Body of pancreas (tissue), 4 donors: Measurements from ENCODE around the gene EPHB1. TPM values are rescaled to one million over a fixed set of nuclear protein-coding genes. Genes with fewer than 3 reads are reported as not detected.

Source experiments
- ATAC-seq: fragments of 150-250 bp; one replicate; pipeline ENCODE4 v1.9.1; 2016
- DNase-seq, 4 donors: peaks; one replicate each; pipeline ENCODE4 v3.0.0-alpha.2; 2019
- H3K27ac ChIP-seq, 4 donors: fragments of 200-600 bp; sonication (generic); 1 replicate in 3 of 4; 2 replicates in 1 of 4; pipeline versions ENCODE4 v1.5.1 to v1.6.1; 2016 to 2019; ENCODE audit warnings: mild to moderate bottlenecking in 1 of 4, mixed read lengths in 1 of 4, moderate library complexity in 1 of 4
- H3K27me3 ChIP-seq, 2 donors: fragments of 200-600 bp; sonication (generic); one replicate each; pipeline ENCODE4 v1.6.0; 2016; ENCODE audit warnings: mild to moderate bottlenecking in 1 of 2
- H3K36me3 ChIP-seq, 2 donors: fragments of 200-600 bp; sonication (generic); replicated peaks in 1 of 2; 2 replicates each; pipeline ENCODE4 v1.5.1; 2016; ENCODE audit warnings: low read depth in 2 of 2; ENCODE audit not compliant: insufficient read depth in 1 of 2
- H3K4me1 ChIP-seq: fragments of 200-600 bp; sonication (generic); one replicate; pipeline ENCODE4 v1.6.0; 2016
- H3K4me3 ChIP-seq, 2 donors: fragments of 200-600 bp; sonication (generic); 1 replicate in 1 of 2; 2 replicates in 1 of 2; pipeline ENCODE4 v1.5.1; 2016 to 2019
- H3K9me3 ChIP-seq, 3 donors: fragments of 200-600 bp; sonication (generic); 1 replicate in 2 of 3; 2 replicates in 1 of 3; pipeline ENCODE4 v1.5.1; 2016
- POLR2A ChIP-seq, 3 donors: fragments of 450-650 bp; IDR thresholded peaks; one replicate each; pipeline ENCODE4 v1.6.1; 2016; ENCODE audit warnings: antibody characterized with exemption in 3 of 3, mild to moderate bottlenecking in 2 of 3
- WGBS, 2 donors: methylation state at CpG; one replicate each; pipeline ENCODE4 v1.1.5; 2017; 5-methylcytosine and 5-hydroxymethylcytosine counted together
- intact Hi-C: fragments of 100-400 bp; cut with DNase I; formaldehyde crosslinking; loops from one replicate; pipeline ENCODE4 v1.15.1; 2023
- total RNA-seq, 2 donors: library from RNA; depleted of rRNA; stranded (reverse); fragments of >200 nt; gene quantifications; one replicate each; pipeline ENCODE4 v1.1.0, GENCODE V29; 2016
- TF ChIP-seq, protein P1 (sequence below), 7 experiments: fragments of 450-650 bp in 4 of 7; fragments of 200-600 bp in 3 of 7; sonication (generic) in 3 of 7; IDR thresholded peaks; one replicate each; pipeline ENCODE4 v1.5.1; 2016 to 2019; ENCODE audit warnings: antibody characterized with exemption in 7 of 7

The EPHB1 gene
- total RNA-seq, 2 donors from 2014 or later, result 1.3 TPM; not detected in 1

DNA sequence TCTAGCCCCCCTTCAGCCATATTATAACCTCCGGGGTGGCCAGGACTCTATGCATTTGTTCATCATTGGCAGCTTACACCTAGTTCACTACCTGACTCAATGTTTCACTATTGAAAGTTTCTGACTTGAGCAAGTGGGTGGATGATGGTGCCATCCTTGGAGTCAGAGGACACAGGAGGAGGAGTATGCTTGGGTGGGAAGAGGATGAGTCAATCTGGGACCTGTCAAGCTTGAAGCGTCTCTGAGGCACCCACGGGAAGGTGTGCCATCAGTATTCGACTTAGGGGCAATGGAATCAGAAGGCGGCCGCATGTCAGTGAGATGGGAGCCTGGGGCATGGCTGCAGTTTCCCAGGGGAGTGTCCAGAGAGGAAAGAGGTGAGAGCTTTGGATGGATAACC lies 133.3 kb downstream of the EPHB1 start:
- H3K27ac ChIP-seq, result no peak overlapping the region
- DNase-seq, result no peak

DNA sequence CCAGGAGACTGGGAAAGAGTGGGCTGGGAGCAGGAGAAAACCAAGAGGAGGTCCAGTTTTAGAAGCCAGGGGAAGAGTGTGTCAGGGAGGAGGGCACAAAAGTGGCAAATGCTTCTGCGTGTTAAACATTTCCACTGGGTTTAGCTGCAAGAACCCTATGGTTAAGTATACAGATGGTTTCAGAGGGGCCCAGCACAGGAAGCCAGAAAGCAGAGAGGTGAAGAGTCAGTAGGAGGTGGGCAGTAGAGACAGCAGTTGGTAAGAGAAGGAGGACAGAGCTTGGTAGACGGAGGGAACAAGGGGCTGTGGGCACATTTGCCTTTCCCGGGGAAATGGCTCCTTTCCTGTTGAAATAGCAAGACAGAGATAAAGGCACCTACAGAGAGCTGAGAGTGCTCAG lies 133.8 kb downstream of the EPHB1 start:
- intact Hi-C loops, result no loop called here
- Histone ChIP-seq H3K4me3 (no peak overlapping the region), H3K27ac (no peak overlapping the region), H3K9me3 (no peaks in the 10 kb centered on the region), H3K27me3 (no peaks in the 10 kb centered on the region), H3K36me3 (no peaks in the 10 kb centered on the region), H3K4me1 (no peaks in the 10 kb centered on the region)
- no peak for ATAC-seq
- 57 to 75% methylated on average over 3 of the region's 3 CpGs for WGBS, 2 donors
- no peak for TF ChIP-seq POLR2A (IDR thresholded peaks at IDR 0.05)
- TF ChIP-seq, protein P1, sequence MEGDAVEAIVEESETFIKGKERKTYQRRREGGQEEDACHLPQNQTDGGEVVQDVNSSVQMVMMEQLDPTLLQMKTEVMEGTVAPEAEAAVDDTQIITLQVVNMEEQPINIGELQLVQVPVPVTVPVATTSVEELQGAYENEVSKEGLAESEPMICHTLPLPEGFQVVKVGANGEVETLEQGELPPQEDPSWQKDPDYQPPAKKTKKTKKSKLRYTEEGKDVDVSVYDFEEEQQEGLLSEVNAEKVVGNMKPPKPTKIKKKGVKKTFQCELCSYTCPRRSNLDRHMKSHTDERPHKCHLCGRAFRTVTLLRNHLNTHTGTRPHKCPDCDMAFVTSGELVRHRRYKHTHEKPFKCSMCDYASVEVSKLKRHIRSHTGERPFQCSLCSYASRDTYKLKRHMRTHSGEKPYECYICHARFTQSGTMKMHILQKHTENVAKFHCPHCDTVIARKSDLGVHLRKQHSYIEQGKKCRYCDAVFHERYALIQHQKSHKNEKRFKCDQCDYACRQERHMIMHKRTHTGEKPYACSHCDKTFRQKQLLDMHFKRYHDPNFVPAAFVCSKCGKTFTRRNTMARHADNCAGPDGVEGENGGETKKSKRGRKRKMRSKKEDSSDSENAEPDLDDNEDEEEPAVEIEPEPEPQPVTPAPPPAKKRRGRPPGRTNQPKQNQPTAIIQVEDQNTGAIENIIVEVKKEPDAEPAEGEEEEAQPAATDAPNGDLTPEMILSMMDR (IDR thresholded peaks at IDR 0.05), result no peak
- no peak for DNase-seq

More for the DNA sequence above, 133.3 kb downstream of the EPHB1 start:
- no peaks in the 10 kb centered on the region for H3K27me3 ChIP-seq
- ATAC-seq, result no peak
- intact Hi-C loops, result no loop called here
- no peak overlapping the region for H3K4me3 ChIP-seq
- WGBS, 2 donors, result 68 to 90% methylated on average over 6 of the region's 6 CpGs
- no peaks in the 10 kb centered on the region for H3K36me3 ChIP-seq
- TF ChIP-seq POLR2A (IDR thresholded peaks at IDR 0.05), result no peak
- TF ChIP-seq, protein P1 (IDR thresholded peaks at IDR 0.05), result no peak
- H3K9me3 ChIP-seq, result no peaks in the 10 kb centered on the region
- H3K4me1 ChIP-seq, result no peaks in the 10 kb centered on the region

DNA sequence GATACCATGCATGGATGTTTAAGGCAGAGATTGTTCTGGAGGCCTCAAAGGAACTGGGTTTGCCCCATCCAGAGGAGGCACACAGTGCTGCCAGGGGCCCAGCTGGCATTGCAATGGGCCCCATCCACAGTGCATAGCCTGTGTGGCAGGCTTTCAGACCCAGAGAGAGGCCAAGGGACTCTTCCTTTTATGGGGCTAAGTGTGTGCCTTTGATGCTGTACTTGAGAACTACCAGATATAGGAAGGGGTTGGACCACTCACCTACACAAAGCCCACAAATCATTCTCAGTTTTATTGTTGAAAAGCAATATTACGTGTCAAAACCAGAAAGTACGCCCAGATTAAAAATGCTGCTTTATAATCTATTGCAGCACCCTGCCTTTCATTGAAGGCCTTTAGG lies 134.9 kb downstream of the EPHB1 start:
- no peaks in the 10 kb centered on the region for H3K27me3 ChIP-seq
- no peak for TF ChIP-seq POLR2A (IDR thresholded peaks at IDR 0.05)
- TF ChIP-seq, protein P1 (IDR thresholded peaks at IDR 0.05), result no peak
- intact Hi-C loops, result no loop called here
- H3K36me3 ChIP-seq, result no peaks in the 10 kb centered on the region
- H3K4me3 ChIP-seq, result no peak overlapping the region
- H3K9me3 ChIP-seq, result no peaks in the 10 kb centered on the region
- ATAC-seq (no peak), DNase-seq (no peak)
- H3K27ac ChIP-seq, result no peak overlapping the region
- 83 to 89% methylated on average over 2 of the region's 2 CpGs for WGBS, 2 donors
- no peaks in the 10 kb centered on the region for H3K4me1 ChIP-seq

DNA sequence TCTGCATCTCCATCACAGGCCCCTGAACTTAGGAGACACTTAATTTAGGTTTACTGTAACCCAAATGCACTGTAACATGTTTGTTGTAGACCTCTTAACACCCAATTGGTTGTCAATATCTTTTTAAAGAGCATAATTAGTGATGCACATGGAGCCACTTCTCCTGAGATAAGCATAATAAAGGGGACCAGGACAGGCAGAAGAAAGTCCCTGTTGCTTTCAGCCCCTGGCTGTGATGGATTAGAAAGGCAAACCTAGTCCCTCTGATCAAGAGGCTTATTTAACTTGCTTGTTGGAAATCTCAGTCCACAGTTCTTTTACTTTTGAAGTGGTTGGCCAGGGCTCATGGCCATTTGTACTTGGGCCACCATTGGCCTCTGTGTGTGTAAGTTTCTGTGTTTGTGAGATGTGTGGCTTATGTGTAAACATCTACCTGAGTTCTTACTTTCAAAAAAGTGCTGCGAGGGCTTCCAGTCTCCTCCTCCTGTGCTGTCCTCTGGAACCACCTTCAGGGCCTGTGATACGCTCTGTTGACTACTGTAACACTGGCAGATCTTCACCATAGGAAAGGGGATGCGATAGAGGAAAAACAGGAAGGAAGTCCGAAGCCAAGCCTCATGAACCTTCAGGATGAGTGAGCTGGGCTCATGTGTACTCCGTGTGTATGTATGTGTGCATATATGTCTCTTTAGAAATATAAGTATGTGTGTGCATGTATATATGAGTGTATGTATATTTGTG lies 136.2 kb downstream of the EPHB1 start:
- intact Hi-C loops, result no loop called here
- no peaks in the 10 kb centered on the region for H3K9me3 ChIP-seq
- no peaks in the 10 kb centered on the region for H3K27me3 ChIP-seq
- no peak for TF ChIP-seq POLR2A (IDR thresholded peaks at IDR 0.05)
- TF ChIP-seq, protein P1 (IDR thresholded peaks at IDR 0.05), result no peak
- H3K4me3 ChIP-seq, result no peak overlapping the region
- no peak overlapping the region for H3K27ac ChIP-seq
- H3K4me1 ChIP-seq, result no peaks in the 10 kb centered on the region
- WGBS, 2 donors, result 60 to 79% methylated on average over 5 of the region's 5 CpGs
- no peaks in the 10 kb centered on the region for H3K36me3 ChIP-seq
- DNase-seq (no peak), ATAC-seq (no peak)

DNA sequence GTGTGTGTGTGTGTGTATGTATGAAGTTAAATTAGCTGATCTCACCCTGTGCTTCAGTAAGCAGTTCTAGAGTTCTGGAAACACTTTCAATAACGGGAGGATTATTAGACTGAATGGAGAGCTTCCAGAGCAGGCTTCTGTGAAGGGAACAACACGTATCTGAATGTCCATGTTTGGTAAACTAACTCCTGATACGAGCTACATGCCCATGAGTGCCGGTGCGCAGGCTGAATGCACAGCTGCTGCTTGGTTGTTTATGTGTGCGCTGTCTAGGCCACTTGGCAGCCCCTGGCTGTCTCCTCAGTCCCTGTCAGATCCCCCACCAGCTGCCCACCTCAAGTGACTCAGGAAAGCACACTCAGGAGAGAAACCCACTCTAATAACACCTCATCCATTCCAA lies 137.0 kb downstream of the EPHB1 start:
- no peaks in the 10 kb centered on the region for H3K36me3 ChIP-seq
- WGBS, 2 donors, result 81 to 82% methylated on average over 5 to 6 of the region's 6 CpGs
- no peak for TF ChIP-seq POLR2A (IDR thresholded peaks at IDR 0.05)
- TF ChIP-seq, protein P1 (IDR thresholded peaks at IDR 0.05), result no peak
- H3K27ac ChIP-seq, result no peak overlapping the region
- H3K4me1 ChIP-seq, result no peaks in the 10 kb centered on the region
- intact Hi-C loops, result no loop called here
- ATAC-seq (no peak), DNase-seq (no peak)
- H3K9me3 ChIP-seq, result no peaks in the 10 kb centered on the region
- no peaks in the 10 kb centered on the region for H3K27me3 ChIP-seq
- no peak overlapping the region for H3K4me3 ChIP-seq
